ENCODE data around the gene CFAP97.

DNA sequence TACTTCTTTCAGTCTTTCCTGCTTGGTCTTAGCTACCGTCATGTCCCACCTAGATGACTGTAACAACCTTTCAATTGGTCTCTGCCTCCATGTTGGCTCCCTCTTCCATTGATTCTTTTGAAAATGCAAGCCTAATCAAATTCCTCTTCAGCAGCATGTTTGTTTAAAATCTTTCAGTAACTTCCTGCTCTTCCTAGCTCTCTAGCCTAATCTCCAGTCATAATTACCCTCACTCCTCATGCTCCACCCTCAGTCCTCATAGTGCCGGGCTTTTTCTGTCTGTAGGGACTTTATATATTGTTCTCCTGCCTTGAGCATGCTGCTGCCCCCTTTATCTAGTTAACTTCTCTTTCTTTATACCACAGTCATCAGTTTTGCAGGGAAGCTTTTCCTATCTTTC is 17.7 kb upstream of the CFAP97 start:
- TF ChIP-seq, protein P1, sequence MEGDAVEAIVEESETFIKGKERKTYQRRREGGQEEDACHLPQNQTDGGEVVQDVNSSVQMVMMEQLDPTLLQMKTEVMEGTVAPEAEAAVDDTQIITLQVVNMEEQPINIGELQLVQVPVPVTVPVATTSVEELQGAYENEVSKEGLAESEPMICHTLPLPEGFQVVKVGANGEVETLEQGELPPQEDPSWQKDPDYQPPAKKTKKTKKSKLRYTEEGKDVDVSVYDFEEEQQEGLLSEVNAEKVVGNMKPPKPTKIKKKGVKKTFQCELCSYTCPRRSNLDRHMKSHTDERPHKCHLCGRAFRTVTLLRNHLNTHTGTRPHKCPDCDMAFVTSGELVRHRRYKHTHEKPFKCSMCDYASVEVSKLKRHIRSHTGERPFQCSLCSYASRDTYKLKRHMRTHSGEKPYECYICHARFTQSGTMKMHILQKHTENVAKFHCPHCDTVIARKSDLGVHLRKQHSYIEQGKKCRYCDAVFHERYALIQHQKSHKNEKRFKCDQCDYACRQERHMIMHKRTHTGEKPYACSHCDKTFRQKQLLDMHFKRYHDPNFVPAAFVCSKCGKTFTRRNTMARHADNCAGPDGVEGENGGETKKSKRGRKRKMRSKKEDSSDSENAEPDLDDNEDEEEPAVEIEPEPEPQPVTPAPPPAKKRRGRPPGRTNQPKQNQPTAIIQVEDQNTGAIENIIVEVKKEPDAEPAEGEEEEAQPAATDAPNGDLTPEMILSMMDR (IDR thresholded peaks at IDR 0.05; ENCODE audit: low read length), result no peak
- TF ChIP-seq EZH2 (optimal IDR thresholded peaks at IDR 0.05; ENCODE audit: low read depth, low read length), result no peak
